Measurements from ENCODE around the gene SLC6A6.

- TF ChIP-seq CTCF (IDR thresholded peaks at IDR 0.05; ENCODE audit: borderline replicate concordance, extremely low read depth, low read length, poor library complexity, severe bottlenecking) (no peak), EZH2 (IDR thresholded peaks at IDR 0.05; ENCODE audit: borderline replicate concordance, low read depth, low read length, severe bottlenecking) (no peak)
These were observed 8.8 kb upstream of the SLC6A6 start for GRCh38 chr3:14393440-14394106.
